SK-N-MC (cell line): Measurements from ENCODE around the gene TCERG1L.

Source experiments
- EZH2 ChIP-seq: fragments of 200-600 bp; sonication (generic); IDR thresholded peaks from one replicate; pipeline ENCODE4 v1.6.1; 2017; ENCODE audit warnings: antibody characterized with exemption
- FOXP2 ChIP-seq: optimal IDR thresholded peaks from 2 replicates; pipeline ENCODE3; 2011; ENCODE audit warnings: mild to moderate bottlenecking, moderate library complexity; ENCODE audit not compliant: insufficient read depth; ENCODE audit errors: extremely low read length, control extremely low read depth
- POLR2AphosphoS5 ChIP-seq: IDR thresholded peaks from 2 replicates; pipeline ENCODE4 v1.6.1; 2012; ENCODE audit warnings: mild to moderate bottlenecking, low read depth, low read length, borderline replicate concordance

DNA sequence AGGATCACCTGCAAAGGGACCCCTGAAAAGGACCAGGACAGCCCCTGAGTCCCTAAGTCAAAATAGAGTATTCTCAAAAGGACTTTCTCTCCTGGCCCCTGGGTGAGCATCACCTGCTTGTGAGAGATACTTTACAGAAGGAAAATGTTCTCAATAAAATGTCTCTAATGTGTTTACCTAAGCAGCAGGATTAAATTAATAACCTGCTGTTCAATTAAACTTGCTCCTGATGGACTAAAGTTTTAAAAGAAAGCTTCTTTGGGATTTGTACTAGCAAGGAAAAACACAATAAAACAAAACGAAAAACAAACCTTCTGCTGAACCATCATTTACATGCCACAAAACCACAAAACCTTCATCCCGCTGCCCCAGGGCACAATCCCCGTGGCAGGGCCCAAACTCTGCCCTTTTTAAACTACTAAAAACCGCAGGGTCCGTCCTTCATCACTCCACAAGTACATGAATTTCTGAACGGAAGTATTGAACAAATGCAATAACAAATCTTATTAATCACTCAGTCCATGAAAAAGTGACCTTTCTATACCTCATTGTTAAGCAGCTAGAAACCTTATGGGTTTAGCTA lies 197.7 kb downstream of the TCERG1L start:
- no peak for TF ChIP-seq POLR2AphosphoS5
- TF ChIP-seq EZH2: no peak
- no peak for TF ChIP-seq FOXP2
